Brain microvascular endothelial cell (primary cell): ENCODE measurements around the gene PRR35.
A peak's percentile ranks its signal among the peaks of the same experiment; 100 is the strongest.

ENCODE experiments used
- DNase-seq: peaks from one replicate; pipeline ENCODE4 v3.0.0-alpha.2; 2020
- H3K27ac ChIP-seq: fragments of 250-450 bp; sonication (Bioruptor Pico); 2 replicates; pipeline ENCODE4 v1.5.1; 2020; ENCODE audit warnings: mild to moderate bottlenecking, moderate library complexity
- H3K27me3 ChIP-seq: fragments of 250-450 bp; sonication (Bioruptor Pico); replicated peaks from 2 replicates; pipeline ENCODE4 v1.5.1; 2020; ENCODE audit warnings: mild to moderate bottlenecking
- H3K36me3 ChIP-seq: fragments of 250-450 bp; sonication (Bioruptor Pico); replicated peaks from 2 replicates; pipeline ENCODE4 v1.5.1; 2020; ENCODE audit warnings: mild to moderate bottlenecking
- H3K4me3 ChIP-seq: 2 replicates; pipeline ENCODE4 v1.5.1; 2011; ENCODE audit warnings: low read depth, mild to moderate bottlenecking, control low read depth, low read length, moderate library complexity
- in situ Hi-C: cut with HindIII; loops from 2 replicates; pipeline ENCODE4 v1.10.0; 2017; ENCODE audit warnings: low sequenced_read_pairs, low pct_ligation_motif_present
- TF ChIP-seq, protein P1 (sequence below): IDR thresholded peaks from 2 replicates; pipeline ENCODE4 v1.5.1; 2011; ENCODE audit warnings: low read depth, mild to moderate bottlenecking, moderate library complexity, low read length, control low read depth, inconsistent platforms; ENCODE audit errors: missing control alignments

Gene PRR35

DNA sequence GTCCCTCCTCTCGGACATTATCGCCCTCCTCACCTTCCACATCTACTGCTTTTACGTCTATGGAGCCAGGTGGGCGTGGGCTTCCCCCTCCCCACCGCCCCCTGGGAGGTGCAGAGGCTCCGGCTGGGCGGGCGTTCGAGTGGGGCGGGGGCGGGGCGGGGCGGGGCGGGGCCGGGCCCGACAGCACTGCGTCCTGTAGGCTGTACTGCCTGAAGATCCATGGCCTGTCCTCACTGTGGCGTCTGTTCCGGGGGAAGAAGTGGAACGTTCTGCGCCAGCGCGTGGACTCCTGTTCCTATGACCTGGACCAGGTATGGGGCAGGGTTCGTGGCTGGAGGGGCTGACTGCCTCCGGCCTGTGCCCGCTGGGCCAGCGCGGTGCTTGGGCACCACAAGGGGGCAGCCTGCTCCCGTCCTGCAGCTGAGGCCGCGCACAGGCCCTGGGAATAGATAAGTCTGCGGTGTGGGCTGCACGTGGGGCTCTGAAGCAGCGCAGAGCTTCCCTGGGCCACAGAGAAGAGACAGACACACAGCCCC is 18.7 kb downstream of the PRR35 start:
- TF ChIP-seq, protein P1, sequence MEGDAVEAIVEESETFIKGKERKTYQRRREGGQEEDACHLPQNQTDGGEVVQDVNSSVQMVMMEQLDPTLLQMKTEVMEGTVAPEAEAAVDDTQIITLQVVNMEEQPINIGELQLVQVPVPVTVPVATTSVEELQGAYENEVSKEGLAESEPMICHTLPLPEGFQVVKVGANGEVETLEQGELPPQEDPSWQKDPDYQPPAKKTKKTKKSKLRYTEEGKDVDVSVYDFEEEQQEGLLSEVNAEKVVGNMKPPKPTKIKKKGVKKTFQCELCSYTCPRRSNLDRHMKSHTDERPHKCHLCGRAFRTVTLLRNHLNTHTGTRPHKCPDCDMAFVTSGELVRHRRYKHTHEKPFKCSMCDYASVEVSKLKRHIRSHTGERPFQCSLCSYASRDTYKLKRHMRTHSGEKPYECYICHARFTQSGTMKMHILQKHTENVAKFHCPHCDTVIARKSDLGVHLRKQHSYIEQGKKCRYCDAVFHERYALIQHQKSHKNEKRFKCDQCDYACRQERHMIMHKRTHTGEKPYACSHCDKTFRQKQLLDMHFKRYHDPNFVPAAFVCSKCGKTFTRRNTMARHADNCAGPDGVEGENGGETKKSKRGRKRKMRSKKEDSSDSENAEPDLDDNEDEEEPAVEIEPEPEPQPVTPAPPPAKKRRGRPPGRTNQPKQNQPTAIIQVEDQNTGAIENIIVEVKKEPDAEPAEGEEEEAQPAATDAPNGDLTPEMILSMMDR = peak; percentile 87
- H3K27ac ChIP-seq = no peak overlapping the region
- peaks cover 17% of the 10 kb centered on the region for H3K36me3 ChIP-seq
- H3K4me3 ChIP-seq = no peak overlapping the region
- in situ Hi-C loops = no loop called here
- peak; percentile 27 for DNase-seq
- no peaks in the 10 kb centered on the region for H3K27me3 ChIP-seq

DNA sequence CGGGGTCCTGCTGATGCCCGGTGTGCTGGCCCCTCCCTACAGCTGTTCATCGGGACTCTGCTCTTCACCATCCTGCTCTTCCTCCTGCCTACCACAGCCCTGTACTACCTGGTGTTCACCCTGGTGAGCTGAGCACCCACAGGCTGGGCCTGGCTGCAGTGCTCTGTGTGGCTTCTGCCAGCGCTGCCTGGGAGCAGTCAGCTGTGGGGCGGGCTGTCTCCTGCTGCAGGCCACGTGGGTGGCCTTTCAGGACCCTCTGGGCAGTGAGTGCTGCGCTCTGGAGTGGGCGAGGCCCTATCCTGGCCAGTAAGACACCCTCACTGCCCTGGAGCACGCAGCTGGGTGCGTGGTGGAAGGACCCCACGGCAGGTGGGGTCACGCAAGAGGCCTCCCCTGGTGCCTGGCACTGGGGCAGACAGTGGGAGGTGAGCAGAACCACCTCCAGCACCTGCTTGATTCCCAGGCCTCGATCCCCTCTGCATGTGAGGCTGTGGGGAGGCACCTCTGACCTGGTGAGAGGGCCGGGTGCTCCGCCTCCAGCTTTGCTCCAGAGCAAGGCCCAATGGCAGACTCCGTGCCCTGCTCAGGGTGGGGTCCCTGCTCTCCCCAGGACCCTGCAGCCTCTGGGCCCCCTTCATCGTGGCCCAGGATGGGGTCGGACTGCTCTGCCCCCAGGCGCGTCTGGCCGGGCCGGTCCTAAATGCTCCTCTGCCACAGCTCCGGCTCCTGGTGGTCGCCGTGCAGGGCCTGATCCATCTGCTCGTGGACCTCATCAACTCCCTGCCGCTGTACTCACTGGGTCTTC is 20.1 kb downstream of the PRR35 start:
- DNase-seq = no peak
- in situ Hi-C loops = no loop called here
- no peak overlapping the region for H3K27ac ChIP-seq
- H3K27me3 ChIP-seq = no peaks in the 10 kb centered on the region
- no peak overlapping the region for H3K4me3 ChIP-seq
- H3K36me3 ChIP-seq = peaks cover 8% of the 10 kb centered on the region
- TF ChIP-seq, protein P1 = no peak

DNA sequence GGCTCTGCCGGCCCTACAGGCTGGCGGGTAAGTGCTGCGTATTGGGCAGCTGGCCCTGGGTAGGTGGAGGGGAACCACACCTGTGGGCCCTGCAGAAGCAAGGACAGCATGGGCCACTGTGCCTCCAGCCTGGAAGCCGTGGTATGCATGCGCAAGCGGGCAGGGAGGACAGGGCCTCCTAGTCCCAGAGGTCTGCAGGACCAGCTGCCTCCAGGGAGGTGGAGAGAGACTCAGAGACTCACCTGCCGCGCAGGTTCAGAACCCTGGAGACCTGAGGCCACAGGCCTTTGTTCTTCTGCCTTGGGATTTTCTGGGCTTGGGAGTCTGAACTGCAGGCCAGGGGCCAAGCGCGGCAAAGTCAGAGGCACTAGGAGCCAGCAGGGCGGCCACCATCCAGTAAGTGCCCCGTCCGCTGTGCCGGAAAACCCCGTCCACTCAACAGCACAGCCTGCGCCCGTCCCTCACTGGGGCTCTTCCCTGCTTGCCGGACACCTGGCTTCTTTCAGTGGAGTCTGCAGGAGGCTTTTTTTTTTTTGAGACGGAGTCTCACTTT is 20.8 kb downstream of the PRR35 start:
- Histone ChIP-seq H3K27me3 (no peaks in the 10 kb centered on the region), H3K27ac (no peak overlapping the region), H3K4me3 (no peak overlapping the region), H3K36me3 (peaks cover under 1% of the 10 kb centered on the region)
- DNase-seq = no peak
- TF ChIP-seq, protein P1 = no peak
- in situ Hi-C loops = no loop called here

DNA sequence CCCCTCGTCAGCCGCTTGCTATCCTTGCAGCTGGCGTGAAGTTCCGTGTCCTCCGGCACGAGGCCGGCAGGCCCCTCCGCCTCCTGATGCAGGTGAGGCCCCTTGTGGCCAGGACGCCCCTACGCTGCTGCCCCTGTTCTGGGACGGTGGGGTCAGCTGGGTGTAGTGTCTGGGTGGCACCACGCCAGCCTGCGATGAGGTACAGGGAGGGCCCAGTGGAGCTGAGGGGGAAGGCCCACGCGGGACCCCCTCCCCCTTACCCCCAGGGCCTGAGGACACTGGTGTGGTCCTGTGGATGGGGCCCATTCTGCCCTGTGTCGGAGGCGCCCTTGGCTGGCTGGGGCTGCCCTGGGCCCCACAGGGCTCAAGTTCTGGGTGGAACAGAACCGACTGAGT is 22.0 kb downstream of the PRR35 start:
- Histone ChIP-seq H3K4me3 (no peak overlapping the region), H3K27ac (no peak overlapping the region), H3K27me3 (no peaks in the 10 kb centered on the region), H3K36me3 (no peaks in the 10 kb centered on the region)
- in situ Hi-C loops = no loop called here
- DNase-seq = no peak
- TF ChIP-seq, protein P1 = no peak

DNA sequence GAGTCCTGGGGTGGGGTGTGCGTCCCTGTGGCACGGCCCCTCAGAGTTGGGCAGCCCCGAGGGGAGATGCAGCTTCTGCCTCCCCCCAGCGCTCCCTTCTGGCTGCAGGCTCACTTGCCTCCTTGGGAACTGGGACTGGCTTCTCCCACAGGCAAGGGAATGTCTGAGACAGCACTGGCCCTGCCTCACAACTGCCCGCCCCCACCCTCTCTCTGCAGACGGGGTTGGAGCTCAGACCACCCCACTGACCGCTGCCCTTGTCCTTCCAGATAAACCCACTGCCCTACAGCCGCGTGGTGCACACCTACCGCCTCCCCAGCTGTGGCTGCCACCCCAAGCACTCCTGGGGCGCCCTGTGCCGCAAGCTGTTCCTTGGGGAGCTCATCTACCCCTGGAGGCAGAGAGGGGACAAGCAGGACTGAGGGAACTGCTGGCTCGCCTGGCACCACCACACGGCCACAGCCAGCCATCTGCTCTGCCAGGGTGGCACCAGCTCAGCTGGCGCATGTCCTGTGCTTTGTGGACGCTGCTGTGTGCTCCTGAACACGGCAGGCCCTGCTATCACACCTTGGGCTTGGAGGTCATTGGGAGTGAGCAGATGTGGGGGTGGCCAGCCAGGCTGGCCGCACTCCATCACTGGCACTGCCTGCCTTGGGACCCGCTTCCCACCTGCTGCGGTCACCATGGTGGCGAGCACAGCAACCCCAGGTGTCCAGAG is 22.6 kb downstream of the PRR35 start:
- in situ Hi-C loops = no loop called here
- Histone ChIP-seq H3K27ac (no peak overlapping the region), H3K27me3 (no peaks in the 10 kb centered on the region), H3K36me3 (no peaks in the 10 kb centered on the region), H3K4me3 (no peak overlapping the region)
- DNase-seq = no peak
- TF ChIP-seq, protein P1 = no peak
